Neural progenitor cell (in vitro differentiated cells): ENCODE data around the gene ATXN7L2. TPM values are rescaled to one million over a fixed set of nuclear protein-coding genes. Genes with fewer than 3 reads are reported as not detected.
"Not testable (repeated sequence)": the region's sequence is repeated elsewhere in the genome, so short reads cannot be mapped to it uniquely, and the experiment has no call there.

Experiments
- DNase-seq: peaks from one replicate; pipeline ENCODE4 v3.0.0-alpha.2; 2016; ENCODE audit warnings: low spot score
- H2AFZ ChIP-seq: fragments of 200-600 bp; sonication (generic); replicated peaks from 2 replicates; pipeline ENCODE4 v1.6.1; 2016; ENCODE audit warnings: antibody characterized with exemption
- H3F3A ChIP-seq: fragments of 200-600 bp; sonication (generic); 2 replicates; pipeline ENCODE4 v1.6.1; 2016; ENCODE audit warnings: antibody characterized with exemption, low read depth
- H3K27ac ChIP-seq: fragments of 200-600 bp; sonication (generic); 2 replicates; pipeline ENCODE4 v1.5.1; 2016; ENCODE audit warnings: mild to moderate bottlenecking
- H3K27me3 ChIP-seq: fragments of 200-600 bp; sonication (generic); 2 replicates; pipeline ENCODE4 v1.6.1; 2016; ENCODE audit warnings: mild to moderate bottlenecking, moderate library complexity
- H3K36me3 ChIP-seq: fragments of 200-600 bp; sonication (generic); 2 replicates; pipeline ENCODE4 v1.5.1; 2016
- H3K4me1 ChIP-seq: fragments of 200-600 bp; sonication (generic); 2 replicates; pipeline ENCODE4 v1.6.1; 2016; ENCODE audit warnings: mixed run types
- H3K4me2 ChIP-seq: fragments of 200-600 bp; sonication (generic); 2 replicates; pipeline ENCODE4 v1.6.1; 2016
- H3K4me3 ChIP-seq: fragments of 200-600 bp; sonication (generic); 2 replicates; pipeline ENCODE4 v1.5.1; 2016
- H3K79me2 ChIP-seq: fragments of 200-600 bp; sonication (generic); 2 replicates; pipeline ENCODE4 v1.6.1; 2016; ENCODE audit warnings: low read depth
- H3K9ac ChIP-seq: fragments of 200-600 bp; sonication (generic); 2 replicates; pipeline ENCODE4 v1.6.1; 2016
- H3K9me3 ChIP-seq: fragments of 200-600 bp; sonication (generic); 2 replicates; pipeline ENCODE4 v1.5.1; 2016; ENCODE audit warnings: low read depth
- H4K20me1 ChIP-seq: fragments of 200-600 bp; sonication (generic); 2 replicates; pipeline ENCODE4 v1.6.1; 2016; ENCODE audit warnings: low read depth
- H3K27ac Mint-ChIP-seq: 3 replicates; pipeline ENCODE4 v1.8.0; 2021; ENCODE audit warnings: mixed read lengths
- H3K27me3 Mint-ChIP-seq: 2 replicates; pipeline ENCODE4 v1.8.0; 2022; ENCODE audit warnings: low read depth, mild to moderate bottlenecking, inconsistent platforms, moderate library complexity, mixed read lengths; ENCODE audit not compliant: insufficient read depth
- H3K36me3 Mint-ChIP-seq: 3 replicates; pipeline ENCODE4 v1.8.0; 2021; ENCODE audit warnings: mixed read lengths
- H3K4me1 Mint-ChIP-seq: 3 replicates; pipeline ENCODE4 v1.8.0; 2021; ENCODE audit warnings: mixed read lengths
- H3K4me3 Mint-ChIP-seq: 3 replicates; pipeline ENCODE4 v1.8.0; 2021; ENCODE audit warnings: mild to moderate bottlenecking, moderate library complexity, mixed read lengths
- H3K9me3 Mint-ChIP-seq: 3 replicates; pipeline ENCODE4 v1.8.0; 2020; ENCODE audit warnings: mixed read lengths
- EZH2 ChIP-seq: fragments of 200-600 bp; sonication (generic); IDR thresholded peaks from 2 replicates; pipeline ENCODE4 v1.6.1; 2017; ENCODE audit warnings: antibody characterized with exemption, mild to moderate bottlenecking, moderate library complexity
- EZH2phosphoT487 ChIP-seq: fragments of 200-600 bp; sonication (generic); IDR thresholded peaks from 2 replicates; pipeline ENCODE4 v1.6.1; 2017; ENCODE audit warnings: antibody characterized with exemption
- total RNA-seq: library from RNA; depleted of rRNA; stranded (reverse); fragments of >200 nt; gene quantifications from 2 replicates; pipeline ENCODE4 v1.2.3, GENCODE V29; 2015; ENCODE audit warnings: low replicate concordance
- TF ChIP-seq, protein P1 (sequence below): fragments of 200-600 bp; sonication (generic); IDR thresholded peaks from 2 replicates; pipeline ENCODE4 v1.5.1; 2017; ENCODE audit warnings: antibody characterized with exemption, mild to moderate bottlenecking

The ATXN7L2 gene
- total RNA-seq, 1 donor from 2014 or later: 6.5 TPM

DNA sequence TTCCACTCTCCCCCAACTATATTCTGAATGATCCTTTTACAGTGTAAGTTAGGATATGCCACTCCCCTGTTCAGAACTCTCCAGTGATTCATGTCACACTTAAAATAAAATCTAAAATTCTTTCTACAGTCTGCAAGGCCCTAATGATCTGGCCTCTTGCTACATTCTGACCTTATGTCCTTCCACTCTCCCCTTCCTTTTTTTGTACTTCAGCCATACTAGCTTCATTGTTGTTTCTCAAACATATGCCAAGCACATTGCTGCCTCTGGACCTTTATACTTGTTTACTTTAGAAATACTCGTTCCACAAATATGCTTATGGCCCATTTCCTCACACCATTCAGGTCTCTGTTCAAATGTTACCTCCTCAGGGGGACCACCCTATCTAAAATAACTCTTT, 42.6 kb upstream of the ATXN7L2 start:
- no peaks in the 10 kb centered on the region for H3K4me1 ChIP-seq
- H3K36me3 ChIP-seq: no peaks in the 10 kb centered on the region
- H3K4me2 ChIP-seq: no peak overlapping the region
- Mint-ChIP-seq H3K36me3 (no peaks in the 10 kb centered on the region), H3K27me3 (no peaks in the 10 kb centered on the region), H3K4me3 (no peak overlapping the region), H3K4me1 (no peaks in the 10 kb centered on the region), H3K27ac (no peak overlapping the region), H3K9me3 (no peaks in the 10 kb centered on the region)
- TF ChIP-seq EZH2phosphoT487 (no peak), EZH2 (no peak)
- TF ChIP-seq, protein P1, sequence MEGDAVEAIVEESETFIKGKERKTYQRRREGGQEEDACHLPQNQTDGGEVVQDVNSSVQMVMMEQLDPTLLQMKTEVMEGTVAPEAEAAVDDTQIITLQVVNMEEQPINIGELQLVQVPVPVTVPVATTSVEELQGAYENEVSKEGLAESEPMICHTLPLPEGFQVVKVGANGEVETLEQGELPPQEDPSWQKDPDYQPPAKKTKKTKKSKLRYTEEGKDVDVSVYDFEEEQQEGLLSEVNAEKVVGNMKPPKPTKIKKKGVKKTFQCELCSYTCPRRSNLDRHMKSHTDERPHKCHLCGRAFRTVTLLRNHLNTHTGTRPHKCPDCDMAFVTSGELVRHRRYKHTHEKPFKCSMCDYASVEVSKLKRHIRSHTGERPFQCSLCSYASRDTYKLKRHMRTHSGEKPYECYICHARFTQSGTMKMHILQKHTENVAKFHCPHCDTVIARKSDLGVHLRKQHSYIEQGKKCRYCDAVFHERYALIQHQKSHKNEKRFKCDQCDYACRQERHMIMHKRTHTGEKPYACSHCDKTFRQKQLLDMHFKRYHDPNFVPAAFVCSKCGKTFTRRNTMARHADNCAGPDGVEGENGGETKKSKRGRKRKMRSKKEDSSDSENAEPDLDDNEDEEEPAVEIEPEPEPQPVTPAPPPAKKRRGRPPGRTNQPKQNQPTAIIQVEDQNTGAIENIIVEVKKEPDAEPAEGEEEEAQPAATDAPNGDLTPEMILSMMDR: no peak
- no peaks in the 10 kb centered on the region for H3K79me2 ChIP-seq
- no peak overlapping the region for H3K4me3 ChIP-seq
- H3K27ac ChIP-seq: no peak overlapping the region
- H3K9ac ChIP-seq: no peak overlapping the region
- H4K20me1 ChIP-seq: no peaks in the 10 kb centered on the region
- H3F3A ChIP-seq: no peaks in the 10 kb centered on the region
- DNase-seq: no peak
- H2AFZ ChIP-seq: no peak overlapping the region
- peaks cover 62% of the 10 kb centered on the region for H3K27me3 ChIP-seq
- H3K9me3 ChIP-seq: no peaks in the 10 kb centered on the region

DNA sequence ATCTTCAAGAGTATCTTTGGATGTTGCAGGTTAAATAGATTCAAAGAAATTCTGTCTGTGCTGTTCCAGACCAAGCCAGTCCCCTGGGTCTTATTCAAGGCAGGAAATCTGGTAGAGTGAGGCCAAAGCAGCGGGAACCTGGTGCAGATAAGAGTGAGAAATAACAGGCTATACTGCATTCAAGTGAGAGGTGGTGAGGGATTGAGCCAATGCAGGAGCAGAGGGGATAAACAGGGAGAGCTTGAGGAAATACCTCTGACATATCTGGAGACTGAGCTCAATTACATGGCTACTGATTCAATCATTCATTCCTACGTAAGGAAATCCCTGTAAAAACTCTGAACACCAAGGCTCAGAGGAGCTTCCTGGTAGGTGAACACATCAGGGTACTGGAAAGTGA, 40.2 kb upstream of the ATXN7L2 start:
- DNase-seq: no peak
- Mint-ChIP-seq H3K27ac (no peak overlapping the region), H3K9me3 (no peaks in the 10 kb centered on the region), H3K36me3 (no peaks in the 10 kb centered on the region), H3K27me3 (peaks cover 2% of the 10 kb centered on the region), H3K4me1 (no peaks in the 10 kb centered on the region), H3K4me3 (no peak overlapping the region)
- Histone ChIP-seq H3F3A (no peaks in the 10 kb centered on the region), H3K79me2 (no peaks in the 10 kb centered on the region), H3K9me3 (no peaks in the 10 kb centered on the region), H3K4me3 (no peak overlapping the region), H3K27ac (no peak overlapping the region), H3K4me1 (no peaks in the 10 kb centered on the region), H3K27me3 (peaks cover 82% of the 10 kb centered on the region), H3K36me3 (no peaks in the 10 kb centered on the region), H2AFZ (no peak overlapping the region), H4K20me1 (no peaks in the 10 kb centered on the region), H3K9ac (no peak overlapping the region), H3K4me2 (no peak overlapping the region)
- TF ChIP-seq EZH2phosphoT487 (no peak), EZH2 (no peak)
- TF ChIP-seq, protein P1: no peak

DNA sequence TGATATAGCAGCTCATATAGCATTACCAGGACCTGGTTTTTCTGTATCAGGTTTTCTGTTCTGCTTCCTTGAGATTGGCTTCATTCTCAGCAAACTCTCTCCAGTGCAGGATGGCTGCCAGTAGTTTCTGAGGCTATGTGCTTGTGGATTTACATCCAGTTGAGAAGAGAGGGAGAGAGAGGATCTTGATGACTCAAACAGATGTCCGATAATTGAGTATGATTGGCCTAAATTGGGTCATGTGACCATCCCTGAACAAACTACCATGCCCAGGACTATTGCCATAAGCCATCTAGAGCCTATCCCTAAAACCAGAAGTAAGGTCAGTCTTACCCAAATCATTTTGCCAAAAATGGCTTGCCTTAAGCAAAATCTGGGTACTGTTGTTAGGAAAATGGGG, 39.4 kb upstream of the ATXN7L2 start:
- Histone ChIP-seq H3K4me1 (no peaks in the 10 kb centered on the region), H3K27me3 (peaks cover 87% of the 10 kb centered on the region), H3K9ac (no peak overlapping the region), H3K79me2 (no peaks in the 10 kb centered on the region), H3K9me3 (no peaks in the 10 kb centered on the region), H3K4me2 (no peak overlapping the region), H3F3A (no peaks in the 10 kb centered on the region), H4K20me1 (no peaks in the 10 kb centered on the region), H2AFZ (no peak overlapping the region), H3K27ac (no peak overlapping the region), H3K36me3 (no peaks in the 10 kb centered on the region), H3K4me3 (no peak overlapping the region)
- Mint-ChIP-seq H3K36me3 (no peaks in the 10 kb centered on the region), H3K9me3 (no peaks in the 10 kb centered on the region), H3K4me1 (no peaks in the 10 kb centered on the region), H3K27me3 (peaks cover 3% of the 10 kb centered on the region), H3K4me3 (no peak overlapping the region), H3K27ac (no peak overlapping the region)
- no peak for DNase-seq
- TF ChIP-seq EZH2 (no peak), EZH2phosphoT487 (no peak)
- TF ChIP-seq, protein P1: no peak

DNA sequence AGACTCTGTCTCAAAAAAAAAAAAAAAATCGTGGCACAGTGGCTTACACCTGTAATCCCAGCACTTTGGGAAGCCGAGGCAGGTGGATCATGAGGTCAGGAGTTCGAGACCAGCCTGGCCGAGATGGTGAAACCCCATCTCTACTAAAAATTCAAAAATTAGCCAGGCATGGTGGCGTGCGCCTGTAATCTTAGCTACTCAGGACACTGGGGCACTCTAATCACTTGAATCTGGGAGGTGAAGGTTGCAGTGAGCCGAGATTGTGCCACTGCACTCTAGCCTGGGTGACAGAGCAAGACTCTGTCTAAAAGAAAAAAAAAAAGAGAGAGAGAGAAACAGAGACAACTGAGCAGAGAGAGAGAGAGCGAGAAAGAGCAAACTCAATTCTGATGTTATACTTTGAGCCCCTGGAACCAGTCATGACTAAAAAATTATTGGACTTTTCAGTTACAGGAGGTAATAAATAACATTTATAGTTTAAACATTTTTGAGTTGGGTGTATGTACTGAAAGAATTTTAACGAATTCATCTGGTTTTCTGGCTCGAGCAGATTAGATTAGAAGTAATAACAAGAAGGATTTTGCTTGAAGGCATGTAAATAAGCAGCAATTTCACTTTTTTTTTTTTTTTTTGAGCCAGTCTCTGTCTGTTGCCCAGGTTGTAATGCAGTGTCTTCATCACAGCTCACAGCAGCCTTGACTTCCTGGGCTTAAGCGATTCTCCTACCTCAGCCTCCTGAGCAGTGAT, 37.6 kb upstream of the ATXN7L2 start:
- H3K4me3 ChIP-seq, H3K4me1 ChIP-seq, H3K4me3 Mint-ChIP-seq, H3K4me1 Mint-ChIP-seq, H3K4me2 ChIP-seq, H4K20me1 ChIP-seq, H3K36me3 Mint-ChIP-seq, H3K27me3 Mint-ChIP-seq, H3K27ac Mint-ChIP-seq, H3K9ac ChIP-seq, H2AFZ ChIP-seq, DNase-seq, H3K9me3 ChIP-seq, H3K27ac ChIP-seq, H3K36me3 ChIP-seq, H3K79me2 ChIP-seq, H3K9me3 Mint-ChIP-seq, H3F3A ChIP-seq: not testable (repeated sequence)
- peaks cover 88% of the 10 kb centered on the region for H3K27me3 ChIP-seq
